ENCODE measurements around the gene PBX3. TPM values are rescaled to one million over a fixed set of nuclear protein-coding genes. Genes with fewer than 3 reads are reported as not detected.
"Not testable (repeated sequence)": the region's sequence is repeated elsewhere in the genome, so short reads cannot be mapped to it uniquely, and the experiment has no call there.

PBX3 gene
- total RNA-seq, 1 experiment from 2014 or later, result 46.0 TPM

DNA sequence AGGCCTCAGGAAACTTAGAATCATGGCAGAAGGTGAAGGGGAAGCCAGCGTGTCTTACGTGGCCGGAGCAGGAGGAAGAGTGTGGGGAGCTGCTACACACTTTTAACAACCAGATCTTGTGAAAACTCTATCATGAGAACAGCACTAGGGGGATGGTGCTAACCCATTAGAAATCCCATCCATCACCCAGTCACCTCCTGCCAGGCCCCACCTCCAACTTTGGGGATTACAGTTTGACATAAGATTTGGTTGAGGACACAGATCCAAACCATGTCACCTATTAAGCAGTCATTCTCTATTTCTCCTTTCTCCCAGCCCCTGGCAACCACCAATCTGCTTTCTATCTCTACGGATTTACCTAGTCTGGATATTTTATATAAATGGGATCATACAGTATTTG lies 26.9 kb downstream of the PBX3 start:
- Histone ChIP-seq H3K4me2 (ENCODE audit: insufficient read depth, insufficient read length, low read length) (no peak overlapping the region), H4K91ac (ENCODE audit: insufficient read length, low read depth, low read length) (no peak overlapping the region), H3K27ac (ENCODE audit: insufficient read length, low read depth, low read length) (no peak overlapping the region), H3K79me1 (ENCODE audit: insufficient read depth, low read depth, low read length, poor library complexity, severe bottlenecking) (no peaks in the 10 kb centered on the region), H3K27me3 (ENCODE audit: insufficient read depth, low read length) (no peaks in the 10 kb centered on the region), H3T11ph (ENCODE audit: low read length) (no peak overlapping the region), H3K18ac (ENCODE audit: insufficient read length, low read depth, low read length) (no peak overlapping the region), H2BK120ac (ENCODE audit: low read depth, low read length, poor library complexity, severe bottlenecking) (no peak overlapping the region), H3K14ac (ENCODE audit: insufficient read depth, low read length) (no peak overlapping the region), H3K4ac (ENCODE audit: low read depth, low read length) (no peak overlapping the region), H2BK20ac (ENCODE audit: low read depth, low read length, poor library complexity, severe bottlenecking) (no peak overlapping the region), H3K79me2 (ENCODE audit: insufficient read depth, low read length) (peaks cover 2% of the 10 kb centered on the region; the same call in 1 of the 2 replicates), H2BK15ac (ENCODE audit: low read depth, low read length) (no peak overlapping the region), H3K9ac (ENCODE audit: extremely low read depth, insufficient read length, low read length) (no peak overlapping the region), H3K23ac (ENCODE audit: insufficient read length, low read depth, low read length) (no peak overlapping the region), H3K56ac (ENCODE audit: insufficient read length, low read depth, low read length) (no peak overlapping the region), H3K9me3 (ENCODE audit: control insufficient read depth, low read depth, low read length) (no peaks in the 10 kb centered on the region), H2AK5ac (ENCODE audit: insufficient read length, low read length) (no peak overlapping the region), H2BK12ac (ENCODE audit: insufficient read length, low read depth, low read length) (no peak overlapping the region), H2AFZ (ENCODE audit: low read length) (no peak overlapping the region), H2BK5ac (ENCODE audit: insufficient read length, low read length) (no peak overlapping the region), H3K4me1 (ENCODE audit: insufficient read depth, low read length) (no peaks in the 10 kb centered on the region; the same call in 1 of the 2 replicates), H4K20me1 (ENCODE audit: control insufficient read depth, insufficient read depth, insufficient read length) (no peaks in the 10 kb centered on the region), H4K8ac (replicated peaks; ENCODE audit: insufficient read length, low read depth, low read length) (no peak overlapping the region), H4K5ac (ENCODE audit: insufficient read length, low read depth, low read length) (no peak overlapping the region), H3K23me2 (ENCODE audit: insufficient read length, low read depth, low read length, poor library complexity, severe bottlenecking) (no peaks in the 10 kb centered on the region)
- peak overlapping the region in 2 of 3 experiments; percentile 47 to 86; a peak in 4 of 7 replicates for H3K27ac Mint-ChIP-seq
- H3K4me1 Mint-ChIP-seq, result peaks cover 25 to 33% of the 10 kb centered on the region in 2 experiments
- TF ChIP-seq, protein P1, sequence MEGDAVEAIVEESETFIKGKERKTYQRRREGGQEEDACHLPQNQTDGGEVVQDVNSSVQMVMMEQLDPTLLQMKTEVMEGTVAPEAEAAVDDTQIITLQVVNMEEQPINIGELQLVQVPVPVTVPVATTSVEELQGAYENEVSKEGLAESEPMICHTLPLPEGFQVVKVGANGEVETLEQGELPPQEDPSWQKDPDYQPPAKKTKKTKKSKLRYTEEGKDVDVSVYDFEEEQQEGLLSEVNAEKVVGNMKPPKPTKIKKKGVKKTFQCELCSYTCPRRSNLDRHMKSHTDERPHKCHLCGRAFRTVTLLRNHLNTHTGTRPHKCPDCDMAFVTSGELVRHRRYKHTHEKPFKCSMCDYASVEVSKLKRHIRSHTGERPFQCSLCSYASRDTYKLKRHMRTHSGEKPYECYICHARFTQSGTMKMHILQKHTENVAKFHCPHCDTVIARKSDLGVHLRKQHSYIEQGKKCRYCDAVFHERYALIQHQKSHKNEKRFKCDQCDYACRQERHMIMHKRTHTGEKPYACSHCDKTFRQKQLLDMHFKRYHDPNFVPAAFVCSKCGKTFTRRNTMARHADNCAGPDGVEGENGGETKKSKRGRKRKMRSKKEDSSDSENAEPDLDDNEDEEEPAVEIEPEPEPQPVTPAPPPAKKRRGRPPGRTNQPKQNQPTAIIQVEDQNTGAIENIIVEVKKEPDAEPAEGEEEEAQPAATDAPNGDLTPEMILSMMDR (conservative IDR thresholded peaks at IDR 0.05), result no peak
- peaks cover 10 to 21% (median 11%) of the 10 kb centered on the region in 3 experiments for H3K36me3 Mint-ChIP-seq (ENCODE audit: insufficient read depth in 1 of 3, low read depth in 3 of 3)
- DNase-seq, result no peak
- H3K4me3 Mint-ChIP-seq, result no peak overlapping the region
- no CpG with 5 or more reads among the region's 4 CpGs for WGBS (ENCODE audit: extremely low coverage, insufficient read length, low lambda C conversion rate)
- no peaks in the 10 kb centered on the region for H3K27me3 Mint-ChIP-seq (ENCODE audit: low read depth)
- peaks cover 0 to 2% of the 10 kb centered on the region in 2 experiments; a peak in 1 of 5 replicates for H3K9me3 Mint-ChIP-seq

- not testable (repeated sequence) for H3K27me3 Mint-ChIP-seq (ENCODE audit: low read depth); H4K20me1 ChIP-seq (ENCODE audit: control insufficient read depth, insufficient read depth, insufficient read length); H3K79me2 ChIP-seq (ENCODE audit: insufficient read depth, low read length); H3K27ac ChIP-seq (ENCODE audit: insufficient read length, low read depth, low read length); H3K23me2 ChIP-seq (ENCODE audit: insufficient read length, low read depth, low read length, poor library complexity, severe bottlenecking); H3K4me1 ChIP-seq (ENCODE audit: insufficient read depth, low read length); H3K9me3 Mint-ChIP-seq; H3K9me3 ChIP-seq (ENCODE audit: control insufficient read depth, low read depth, low read length); H3K27me3 ChIP-seq (ENCODE audit: insufficient read depth, low read length); H2BK15ac ChIP-seq (ENCODE audit: low read depth, low read length); H3K4me2 ChIP-seq (ENCODE audit: insufficient read depth, insufficient read length, low read length); H4K8ac ChIP-seq (replicated peaks; ENCODE audit: insufficient read length, low read depth, low read length); H2BK120ac ChIP-seq (ENCODE audit: low read depth, low read length, poor library complexity, severe bottlenecking); H2AK5ac ChIP-seq (ENCODE audit: insufficient read length, low read length); H2BK12ac ChIP-seq (ENCODE audit: insufficient read length, low read depth, low read length); DNase-seq; H2AFZ ChIP-seq (ENCODE audit: low read length); H4K91ac ChIP-seq (ENCODE audit: insufficient read length, low read depth, low read length); H3K23ac ChIP-seq (ENCODE audit: insufficient read length, low read depth, low read length); H3K18ac ChIP-seq (ENCODE audit: insufficient read length, low read depth, low read length); H3T11ph ChIP-seq (ENCODE audit: low read length); H4K5ac ChIP-seq (ENCODE audit: insufficient read length, low read depth, low read length); H2BK20ac ChIP-seq (ENCODE audit: low read depth, low read length, poor library complexity, severe bottlenecking); H3K56ac ChIP-seq (ENCODE audit: insufficient read length, low read depth, low read length); H3K4ac ChIP-seq (ENCODE audit: low read depth, low read length); H3K79me1 ChIP-seq (ENCODE audit: insufficient read depth, low read depth, low read length, poor library complexity, severe bottlenecking); H3K9ac ChIP-seq (ENCODE audit: extremely low read depth, insufficient read length, low read length); H2BK5ac ChIP-seq (ENCODE audit: insufficient read length, low read length); H3K14ac ChIP-seq (ENCODE audit: insufficient read depth, low read length); H3K4me3 Mint-ChIP-seq
- Mint-ChIP-seq H3K4me1 (peaks cover 9 to 21% of the 10 kb centered on the region in 2 experiments), H3K27ac (peak overlapping the region in 1 of 3 experiments; percentile 68; a peak in 1 of 7 replicates), H3K36me3 (ENCODE audit: insufficient read depth in 1 of 3, low read depth in 3 of 3) (peaks cover 15 to 28% (median 16%) of the 10 kb centered on the region in 3 experiments)
- no CpG with 5 or more reads among the region's 4 CpGs for WGBS (ENCODE audit: extremely low coverage, insufficient read length, low lambda C conversion rate)
These were observed 29.6 kb downstream of the PBX3 start for GRCh38 chr9:125776789-125777188.
